HepG2 (cell line): ENCODE data around the gene TNFSF8. TPM values are rescaled to one million over a fixed set of nuclear protein-coding genes. Genes with fewer than 3 reads are reported as not detected.

Experiments used
- ATAC-seq: fragments of 200-7000 bp; cut with Tn5 transposase; 3 replicates; pipeline ENCODE4 v1.9.1; 2020; ENCODE audit warnings: mild to moderate bottlenecking, moderate library complexity
- BruUV-seq: library from RNA; stranded (reverse); fragments of 400-500 nt; replicated peaks from 2 replicates; lab custom pipeline; 2021; lab: Mats Ljungman, UMichigan
- CTCF ChIA-PET: fragments of 300-600 bp; formaldehyde crosslinking; extraction: SDS; loops from one replicate; lab custom pipeline; 2021; ENCODE audit warnings: low total read pairs, inconsistent platforms, low intra/inter-chr PET ratio; lab: Yijun Ruan, JAX
- POLR2A ChIA-PET: fragments of 350-600 bp; sonication (Branson Sonifier 250); formaldehyde crosslinking; loops from one replicate; lab custom pipeline; 2020; ENCODE audit warnings: antibody characterized with exemption, inconsistent platforms; lab: Yijun Ruan, JAX
- DNase-seq: peaks from one replicate; pipeline ENCODE4 v3.0.0-alpha.2; 2015; ENCODE audit warnings: low spot score
- FAIRE-seq: peaks from 3 replicates; lab custom pipeline; 2011; peaks lifted over from hg19 to GRCh38; lab: Jason Lieb, UNC
- H2AFZ ChIP-seq: one replicate; pipeline ENCODE4 v1.6.1; 2011; ENCODE audit warnings: low read length, inconsistent platforms
- H3K27ac ChIP-seq: fragments of 300-600 bp; 3 replicates; pipeline ENCODE4 v1.8.0; 2011; ENCODE audit warnings: mixed run types, mild to moderate bottlenecking, mixed read lengths, low read length, inconsistent platforms; ENCODE audit not compliant: insufficient read depth; ENCODE audit errors: extremely low read length
- H3K27me3 ChIP-seq, 2 experiments: fragments of 200-600 bp in 1 of 2; 2 replicates in 1 of 2; 3 replicates in 1 of 2; pipeline versions ENCODE4 v1.6.0 to v1.8.0; 2011; ENCODE audit warnings: low read length in 2 of 2, mild to moderate bottlenecking in 2 of 2, moderate library complexity in 2 of 2, inconsistent platforms in 1 of 2; ENCODE audit not compliant: insufficient read depth in 2 of 2, control insufficient read depth in 1 of 2
- H3K36me3 ChIP-seq, 2 experiments: fragments of 200-600 bp in 1 of 2; replicated peaks in 1 of 2; 2 replicates in 1 of 2; 3 replicates in 1 of 2; pipeline versions ENCODE4 v1.5.1 to v1.8.0; 2011; ENCODE audit warnings: low read length in 2 of 2, inconsistent platforms in 1 of 2; ENCODE audit not compliant: insufficient read depth in 2 of 2, control insufficient read depth in 1 of 2
- H3K4me1 ChIP-seq: 2 replicates; pipeline ENCODE4 v1.5.1; 2012; ENCODE audit warnings: low read length, inconsistent platforms; ENCODE audit not compliant: insufficient read depth
- H3K4me2 ChIP-seq: 2 replicates; pipeline ENCODE4 v1.6.0; 2011; ENCODE audit warnings: low read depth, low read length, inconsistent platforms
- H3K4me3 ChIP-seq, 3 experiments: fragments of 200-600 bp in 1 of 3; sonication (generic), shearing (Covaris generic) in 1 of 3; replicated peaks in 1 of 3; 2 replicates each; pipeline ENCODE4 v1.5.1; 2011 to 2016; ENCODE audit warnings: low read length in 3 of 3, inconsistent platforms in 2 of 3, low read depth in 2 of 3, mild to moderate bottlenecking in 2 of 3, control low read depth in 1 of 3, mixed read lengths in 1 of 3; ENCODE audit not compliant: insufficient read depth in 1 of 3
- H3K79me2 ChIP-seq: one replicate; pipeline ENCODE4 v1.6.1; 2011; ENCODE audit warnings: low read length, inconsistent platforms; ENCODE audit not compliant: insufficient read depth
- H3K9ac ChIP-seq: 2 replicates; pipeline ENCODE4 v1.6.0; 2011; ENCODE audit warnings: mild to moderate bottlenecking, low read depth, low read length, inconsistent platforms; ENCODE audit not compliant: insufficient read depth
- H3K9me3 ChIP-seq: 2 replicates; pipeline ENCODE4 v1.5.1; 2012; ENCODE audit warnings: mild to moderate bottlenecking, low read length
- H4K20me1 ChIP-seq: 2 replicates; pipeline ENCODE4 v1.6.0; 2011; ENCODE audit warnings: inconsistent platforms, mild to moderate bottlenecking, low read length, moderate library complexity; ENCODE audit not compliant: insufficient read depth
- ATF7 ChIP-seq, 2 experiments: fragments of 450-650 bp in 1 of 2; sonication (generic) in 1 of 2; formaldehyde crosslinking in 1 of 2; IDR thresholded peaks; 2 replicates each; pipeline versions ENCODE4 v1.4.0 to v1.6.1; 2016 to 2020; ENCODE audit warnings: antibody characterized with exemption in 1 of 2, mild to moderate bottlenecking in 1 of 2, missing genetic modification reagents in 1 of 2
- JDP2 ChIP-seq: sonication (generic); formaldehyde crosslinking; IDR thresholded peaks from 2 replicates; pipeline ENCODE4 v1.8.1; 2022; ENCODE audit warnings: missing genetic modification reagents, borderline replicate concordance
- MEF2D ChIP-seq: sonication (generic); formaldehyde crosslinking; IDR thresholded peaks from 2 replicates; pipeline ENCODE4 v1.5.1; 2020; ENCODE audit warnings: mild to moderate bottlenecking, missing genetic modification reagents
- POLR2A ChIP-seq, 2 experiments: IDR thresholded peaks; 2 replicates each; pipeline ENCODE4 v1.6.1; 2011; ENCODE audit warnings: low read depth in 2 of 2, low read length in 2 of 2, mild to moderate bottlenecking in 1 of 2, moderate library complexity in 1 of 2; ENCODE audit not compliant: insufficient read depth in 1 of 2
- ZNF354B ChIP-seq: sonication (generic); formaldehyde crosslinking; IDR thresholded peaks from 2 replicates; pipeline ENCODE4 v1.8.0; 2022; ENCODE audit warnings: mild to moderate bottlenecking, missing genetic modification reagents
- ZNF782 ChIP-seq: sonication (generic); formaldehyde crosslinking; IDR thresholded peaks from 2 replicates; pipeline ENCODE4 v1.4.0; 2020; ENCODE audit warnings: missing genetic modification reagents, mild to moderate bottlenecking, borderline replicate concordance
- WGBS: methylation state at CpG from one replicate; pipeline ENCODE4 v1.1.6; 2017; ENCODE audit warnings: low lambda C conversion rate; 5-methylcytosine and 5-hydroxymethylcytosine counted together
- in situ Hi-C: cut with HindIII; loops from 2 replicates; pipeline ENCODE4 v1.10.0; 2017; ENCODE audit warnings: low pct_unique_long_range_greater_than_20kb; ENCODE audit not compliant: extremely low pct_ligation_motif_present
- intact Hi-C: fragments of 100-400 bp; cut with micrococcal nuclease; formaldehyde crosslinking; loops from one replicate; pipeline ENCODE4 v1.10.0; 2022; ENCODE audit not compliant: unreplicated experiment
- polyA plus RNA-seq, 8 experiments: library from polyadenylated mRNA; depleted of rRNA in 3 of 8; stranded (reverse) in 7 of 8; unstranded in 1 of 8; fragments of >200 nt; fragmentation: Illumina TruSeq in 4 of 8; extraction: Trizol in 4 of 8; gene quantifications; 2 replicates each; pipeline versions ENCODE4 v1.2.1 to v1.2.3, GENCODE V29; 2011 to 2016; ENCODE audit warnings: low read depth in 4 of 8, missing spikeins in 1 of 8, mixed read lengths in 1 of 8; ENCODE audit not compliant: insufficient read depth in 1 of 8
- total RNA-seq, 5 experiments: library from RNA; depleted of rRNA; stranded (reverse); fragments of >200 nt; fragmentation: Illumina TruSeq; extraction: Trizol; gene quantifications; 2 replicates each; pipeline ENCODE4 v1.2.3, GENCODE V29; 2016; ENCODE audit warnings: low read depth in 1 of 5
- TF ChIP-seq, protein P1 (sequence below): sonication (generic); formaldehyde crosslinking; IDR thresholded peaks from 2 replicates; pipeline ENCODE4 v1.5.0; 2020; ENCODE audit warnings: mild to moderate bottlenecking, missing genetic modification reagents, moderate library complexity
- TF ChIP-seq, protein P2 (sequence below): sonication (generic); formaldehyde crosslinking; IDR thresholded peaks from 2 replicates; pipeline ENCODE4 v1.8.0; 2022; ENCODE audit warnings: missing genetic modification reagents, mild to moderate bottlenecking, inconsistent platforms, borderline replicate concordance
- TF ChIP-seq, protein P3 (sequence below): sonication (generic); formaldehyde crosslinking; IDR thresholded peaks from 2 replicates; pipeline ENCODE4 v1.4.0; 2020; ENCODE audit warnings: missing genetic modification reagents

Gene TNFSF8
- total and polyA plus RNA-seq, 2 of the 13 experiments (the other 11 are each of a cell fraction or from before 2014, with no cell fraction given): not detected

DNA sequence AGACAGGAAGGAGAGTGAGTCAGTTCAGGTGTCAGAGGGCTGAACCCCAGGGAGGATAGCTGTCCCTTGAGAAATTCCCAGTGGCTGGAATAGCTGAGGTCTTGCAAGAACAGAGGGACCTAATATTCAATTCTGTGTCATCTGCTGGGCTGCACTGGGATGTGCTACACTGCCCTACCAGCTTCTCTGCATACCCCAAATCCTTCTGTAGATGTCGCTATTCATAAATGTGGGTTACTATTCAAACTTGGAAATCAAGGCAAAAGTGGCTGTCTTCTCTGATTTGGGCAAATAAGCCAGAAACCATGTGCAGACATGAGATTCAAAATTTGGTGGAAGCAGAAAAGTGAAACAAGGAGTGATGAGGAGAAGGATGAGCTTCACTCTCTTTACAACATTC lies 16.3 kb downstream of the TNFSF8 start:
- Histone ChIP-seq H3K27ac (no peak overlapping the region), H2AFZ (no peak overlapping the region), H3K27me3 (no peaks in the 10 kb centered on the region; a peak in 1 of 5 replicates), H3K79me2 (no peaks in the 10 kb centered on the region), H3K9ac (no peak overlapping the region), H3K4me1 (peaks cover 1% of the 10 kb centered on the region), H3K9me3 (no peaks in the 10 kb centered on the region), H4K20me1 (no peaks in the 10 kb centered on the region), H3K4me2 (no peak overlapping the region), H3K36me3 (no peaks in the 10 kb centered on the region), H3K4me3 (no peak overlapping the region)
- ChIA-PET POLR2A (no interaction called here), CTCF (interaction anchor here (0.9 kb wide), 1 partner anchor 176 kb away, joined by 3 read pairs; no protein-coding TSS in a partner anchor)
- 5% methylated on average over 1 of the region's 1 CpG for WGBS
- ATAC-seq (0 out of 3 replicates have a peak, but pooled peaks have one; percentile 35), DNase-seq (no peak), FAIRE-seq (no peak)
- no TSS peak for BruUV-seq
- in situ Hi-C loops: loop anchor here (5.0 to 25.0 kb wide), 4 partner anchors 103 to 598 kb away; partner anchors contain the start of gene TEX48
- TF ChIP-seq ATF7 (IDR thresholded peaks at IDR 0.05) (no peak), ATF7 (CRISPR knock-in tag; IDR thresholded peaks at IDR 0.05) (no peak)
- TF ChIP-seq, protein P1, sequence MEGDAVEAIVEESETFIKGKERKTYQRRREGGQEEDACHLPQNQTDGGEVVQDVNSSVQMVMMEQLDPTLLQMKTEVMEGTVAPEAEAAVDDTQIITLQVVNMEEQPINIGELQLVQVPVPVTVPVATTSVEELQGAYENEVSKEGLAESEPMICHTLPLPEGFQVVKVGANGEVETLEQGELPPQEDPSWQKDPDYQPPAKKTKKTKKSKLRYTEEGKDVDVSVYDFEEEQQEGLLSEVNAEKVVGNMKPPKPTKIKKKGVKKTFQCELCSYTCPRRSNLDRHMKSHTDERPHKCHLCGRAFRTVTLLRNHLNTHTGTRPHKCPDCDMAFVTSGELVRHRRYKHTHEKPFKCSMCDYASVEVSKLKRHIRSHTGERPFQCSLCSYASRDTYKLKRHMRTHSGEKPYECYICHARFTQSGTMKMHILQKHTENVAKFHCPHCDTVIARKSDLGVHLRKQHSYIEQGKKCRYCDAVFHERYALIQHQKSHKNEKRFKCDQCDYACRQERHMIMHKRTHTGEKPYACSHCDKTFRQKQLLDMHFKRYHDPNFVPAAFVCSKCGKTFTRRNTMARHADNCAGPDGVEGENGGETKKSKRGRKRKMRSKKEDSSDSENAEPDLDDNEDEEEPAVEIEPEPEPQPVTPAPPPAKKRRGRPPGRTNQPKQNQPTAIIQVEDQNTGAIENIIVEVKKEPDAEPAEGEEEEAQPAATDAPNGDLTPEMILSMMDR (CRISPR knock-in tag): peak; percentile 21; the same call in 1 of the 2 replicates
- intact Hi-C loops: no loop called here

DNA sequence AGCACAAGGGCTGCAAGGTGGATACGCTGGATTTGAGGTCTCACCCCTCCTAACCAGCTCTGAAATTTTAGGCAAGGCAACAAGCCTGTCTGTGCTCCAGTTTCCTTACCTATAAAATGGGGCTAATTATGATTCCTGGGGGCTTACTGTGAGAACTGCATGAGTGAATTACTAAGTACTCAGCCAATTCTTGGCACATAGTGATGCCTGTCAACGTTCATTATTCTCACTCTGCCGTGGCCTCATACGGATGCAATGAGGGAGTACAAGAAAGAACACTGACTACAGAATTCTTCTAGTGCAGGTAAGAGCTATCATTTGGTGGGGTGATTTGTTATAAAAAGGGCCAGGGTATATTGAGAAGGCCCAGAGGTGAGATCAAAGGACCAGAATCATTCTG lies 16.7 kb downstream of the TNFSF8 start:
- Histone ChIP-seq H3K36me3 (no peaks in the 10 kb centered on the region), H3K9me3 (no peaks in the 10 kb centered on the region), H3K27me3 (no peaks in the 10 kb centered on the region; a peak in 1 of 5 replicates), H3K9ac (no peak overlapping the region), H3K79me2 (no peaks in the 10 kb centered on the region), H2AFZ (no peak overlapping the region), H3K4me2 (no peak overlapping the region), H3K4me1 (peaks cover 6% of the 10 kb centered on the region)
- 52% methylated on average over 4 of the region's 4 CpGs for WGBS
- POLR2A ChIA-PET: no interaction called here
- ATAC-seq: no peak
- intact Hi-C loops: no loop called here
- in situ Hi-C loops: loop anchor here (5.0 to 25.0 kb wide), 4 partner anchors 104 to 599 kb away; partner anchors contain the start of gene TEX48
- FAIRE-seq: no peak
- TF ChIP-seq JDP2 (CRISPR knock-in tag) (no peak), ZNF782 (CRISPR knock-in tag) (no peak), ZNF354B (CRISPR knock-in tag) (no peak), MEF2D (CRISPR knock-in tag) (no peak), POLR2A (IDR thresholded peaks at IDR 0.05; ENCODE audit: insufficient read depth in 1 of 2, low read depth in 2 of 2, low read length in 2 of 2) (no peak)
- TF ChIP-seq, protein P2, sequence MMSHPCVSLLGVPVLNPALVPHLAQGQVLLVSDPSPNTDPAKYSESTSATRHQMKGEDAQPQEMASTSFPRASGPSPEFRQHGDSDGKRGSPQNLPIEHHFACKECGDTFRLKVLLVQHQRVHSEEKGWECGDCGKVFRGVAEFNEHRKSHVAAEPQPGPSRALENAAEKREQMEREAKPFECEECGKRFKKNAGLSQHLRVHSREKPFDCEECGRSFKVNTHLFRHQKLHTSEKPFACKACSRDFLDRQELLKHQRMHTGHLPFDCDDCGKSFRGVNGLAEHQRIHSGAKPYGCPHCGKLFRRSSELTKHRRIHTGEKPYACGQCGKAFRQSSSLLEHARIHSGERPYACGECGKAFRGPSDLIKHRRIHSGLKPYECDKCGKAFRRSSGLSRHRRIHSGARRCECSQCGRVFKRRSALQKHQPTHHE (CRISPR knock-in tag): no peak
- TF ChIP-seq, protein P3, sequence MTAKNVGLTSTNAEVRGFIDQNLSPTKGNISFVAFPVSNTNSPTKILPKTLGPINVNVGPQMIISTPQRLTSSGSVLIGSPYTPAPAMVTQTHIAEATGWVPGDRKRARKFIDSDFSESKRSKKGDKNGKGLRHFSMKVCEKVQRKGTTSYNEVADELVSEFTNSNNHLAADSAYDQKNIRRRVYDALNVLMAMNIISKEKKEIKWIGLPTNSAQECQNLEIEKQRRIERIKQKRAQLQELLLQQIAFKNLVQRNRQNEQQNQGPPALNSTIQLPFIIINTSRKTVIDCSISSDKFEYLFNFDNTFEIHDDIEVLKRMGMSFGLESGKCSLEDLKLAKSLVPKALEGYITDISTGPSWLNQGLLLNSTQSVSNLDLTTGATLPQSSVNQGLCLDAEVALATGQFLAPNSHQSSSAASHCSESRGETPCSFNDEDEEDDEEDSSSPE (CRISPR knock-in tag): no peak
- TF ChIP-seq, all 625 proteins: peak for 0
- Histone ChIP-seq H4K20me1 (no peaks in the 10 kb centered on the region), H3K4me3 (no peak overlapping the region), H3K27ac (no peak overlapping the region)
- BruUV-seq: no TSS peak
- DNase-seq: no peak
- CTCF ChIA-PET: interaction anchor here (0.9 kb wide), 1 partner anchor 175 kb away, joined by 3 read pairs; no protein-coding TSS in a partner anchor
